Mesenchymal stem cell (in vitro differentiated cells and primary cell): Measurements from ENCODE around the gene COQ7.
A peak's percentile ranks its signal among the peaks of the same experiment; 100 is the strongest.

Experiments used
- DNase-seq: peaks from one replicate; pipeline ENCODE4 v3.0.0-alpha.2; 2013
- H2AFZ ChIP-seq: one replicate; pipeline ENCODE4 v1.6.1; 2013; ENCODE audit warnings: low read depth, mild to moderate bottlenecking, control low read depth, inconsistent platforms, low read length, moderate library complexity
- H2AK5ac ChIP-seq: 2 replicates; pipeline ENCODE4 v1.6.1; 2013; ENCODE audit warnings: low read length, moderate library complexity, mild to moderate bottlenecking, inconsistent platforms; ENCODE audit not compliant: severe bottlenecking
- H2BK120ac ChIP-seq: one replicate; pipeline ENCODE4 v1.6.1; 2013; ENCODE audit warnings: low read depth, mild to moderate bottlenecking, inconsistent platforms, low read length, moderate library complexity
- H2BK12ac ChIP-seq, 2 experiments: one replicate each; pipeline ENCODE4 v1.6.1; 2013; ENCODE audit warnings: inconsistent platforms in 2 of 2, low read length in 2 of 2, mild to moderate bottlenecking in 2 of 2, moderate library complexity in 2 of 2, control low read depth in 1 of 2
- H2BK15ac ChIP-seq: one replicate; pipeline ENCODE4 v1.6.1; 2013; ENCODE audit warnings: mild to moderate bottlenecking, low read depth, inconsistent platforms; ENCODE audit not compliant: poor library complexity, severe bottlenecking
- H2BK5ac ChIP-seq: 2 replicates; pipeline ENCODE4 v1.6.1; 2013; ENCODE audit warnings: low read depth, mild to moderate bottlenecking, low read length, control low read depth, inconsistent platforms; ENCODE audit not compliant: poor library complexity, severe bottlenecking
- H3K14ac ChIP-seq, 2 experiments: one replicate each; pipeline ENCODE4 v1.6.1; 2013; ENCODE audit warnings: inconsistent platforms in 2 of 2, low read length in 2 of 2, control low read depth in 1 of 2, mild to moderate bottlenecking in 1 of 2, moderate library complexity in 1 of 2
- H3K18ac ChIP-seq, 2 experiments: one replicate each; pipeline ENCODE4 v1.6.1; 2013; ENCODE audit warnings: inconsistent platforms in 2 of 2, low read length in 2 of 2, control low read depth in 1 of 2, low read depth in 1 of 2, mild to moderate bottlenecking in 1 of 2
- H3K23ac ChIP-seq, 2 experiments: one replicate each; pipeline ENCODE4 v1.6.1; 2013; ENCODE audit warnings: inconsistent platforms in 2 of 2, low read length in 2 of 2, mild to moderate bottlenecking in 2 of 2, moderate library complexity in 2 of 2, control low read depth in 1 of 2
- H3K27ac ChIP-seq: 2 replicates; pipeline ENCODE4 v1.5.1; 2013; ENCODE audit warnings: mild to moderate bottlenecking, moderate library complexity, low read length, control low read depth, inconsistent platforms; ENCODE audit not compliant: poor library complexity, severe bottlenecking
- H3K27me3 ChIP-seq, 2 experiments: 2 replicates each; pipeline versions ENCODE4 v1.6.1 to v1.7.0; 2013; ENCODE audit warnings: low read length in 2 of 2, mild to moderate bottlenecking in 2 of 2, moderate library complexity in 2 of 2, control low read depth in 1 of 2, inconsistent platforms in 1 of 2; ENCODE audit not compliant: control insufficient read depth in 1 of 2, insufficient read depth in 1 of 2
- H3K36me3 ChIP-seq, 2 experiments: 2 replicates each; pipeline versions ENCODE4 v1.6.1 to v1.7.0; 2013; ENCODE audit warnings: low read length in 2 of 2, control low read depth in 1 of 2, inconsistent platforms in 1 of 2, low read depth in 1 of 2, mild to moderate bottlenecking in 1 of 2; ENCODE audit not compliant: insufficient read depth in 2 of 2, control insufficient read depth in 1 of 2
- H3K4ac ChIP-seq, 2 experiments: one replicate each; pipeline ENCODE4 v1.6.1; 2013; ENCODE audit warnings: inconsistent platforms in 2 of 2, low read length in 2 of 2, mild to moderate bottlenecking in 2 of 2, moderate library complexity in 2 of 2, control low read depth in 1 of 2, low read depth in 1 of 2
- H3K4me1 ChIP-seq: 2 replicates; pipeline ENCODE4 v1.6.1; 2013; ENCODE audit warnings: low read depth, low read length, control low read depth; ENCODE audit not compliant: control insufficient read depth, insufficient read depth
- H3K4me2 ChIP-seq: 2 replicates; pipeline ENCODE4 v1.6.1; 2013; ENCODE audit warnings: low read length, mild to moderate bottlenecking, inconsistent platforms; ENCODE audit not compliant: poor library complexity, severe bottlenecking
- H3K4me3 ChIP-seq, 2 experiments: 2 replicates each; pipeline versions ENCODE4 v1.5.1 to v1.7.0; 2013; ENCODE audit warnings: low read length in 2 of 2, mild to moderate bottlenecking in 2 of 2, control low read depth in 1 of 2, low read depth in 1 of 2; ENCODE audit not compliant: insufficient read depth in 1 of 2
- H3K79me1 ChIP-seq: replicated peaks from 2 replicates; pipeline ENCODE4 v1.6.1; 2013; ENCODE audit warnings: mild to moderate bottlenecking, control low read depth, low read length, inconsistent platforms; ENCODE audit not compliant: poor library complexity, severe bottlenecking
- H3K9ac ChIP-seq: 2 replicates; pipeline ENCODE4 v1.7.0; 2013; ENCODE audit warnings: mild to moderate bottlenecking, low read length, moderate library complexity
- H3K9me3 ChIP-seq: 2 replicates; pipeline ENCODE4 v1.7.0; 2013; ENCODE audit warnings: mild to moderate bottlenecking, low read length; ENCODE audit not compliant: control insufficient read depth
- H4K8ac ChIP-seq: one replicate; pipeline ENCODE4 v1.6.1; 2013; ENCODE audit warnings: inconsistent platforms, mild to moderate bottlenecking, low read length, moderate library complexity
- H4K91ac ChIP-seq: one replicate; pipeline ENCODE4 v1.6.1; 2013; ENCODE audit warnings: mild to moderate bottlenecking, low read length, inconsistent platforms
- WGBS: methylation state at CpG from one replicate; pipeline ENCODE4 v1.1.7; 2013; ENCODE audit warnings: mixed read lengths; 5-methylcytosine and 5-hydroxymethylcytosine counted together

Gene COQ7

DNA sequence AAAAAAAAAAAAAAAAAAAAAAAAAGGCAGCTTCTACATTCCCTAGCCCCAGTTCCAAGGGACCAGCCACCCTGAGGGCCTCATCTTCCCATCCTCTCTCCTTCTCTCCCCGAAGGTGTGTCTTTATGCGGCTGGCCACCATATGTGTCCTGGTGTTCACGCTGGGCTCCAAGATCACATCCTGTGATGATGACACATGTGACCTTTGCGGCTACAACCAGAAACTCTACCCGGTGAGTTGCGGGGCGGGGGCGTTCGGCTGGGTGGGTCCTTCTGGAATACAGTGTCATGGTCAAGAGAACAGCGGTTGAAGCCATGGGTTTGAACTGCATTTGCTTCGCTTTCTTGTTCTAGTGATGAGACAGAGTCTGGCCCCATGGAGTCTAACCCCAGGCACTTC lies 22.6 kb upstream of the COQ7 start:
- Histone ChIP-seq H3K14ac (no peak overlapping the region), H2AFZ (no peak overlapping the region), H2BK12ac (no peak overlapping the region), H3K27ac (no peak overlapping the region), H3K4ac (no peak overlapping the region), H4K8ac (no peak overlapping the region), H3K4me2 (no peak overlapping the region), H3K4me3 (no peak overlapping the region), H2BK5ac (no peak overlapping the region), H3K9ac (no peak overlapping the region), H2AK5ac (no peak overlapping the region), H4K91ac (no peak overlapping the region), H3K27me3 (no peaks in the 10 kb centered on the region), H3K4me1 (no peaks in the 10 kb centered on the region), H3K36me3 (peaks cover 0 to 6% of the 10 kb centered on the region in 2 experiments), H3K23ac (no peak overlapping the region), H2BK120ac (no peak overlapping the region), H2BK15ac (no peak overlapping the region), H3K18ac (no peak overlapping the region), H3K9me3 (peaks cover 4% of the 10 kb centered on the region), H3K79me1 (no peaks in the 10 kb centered on the region)
- WGBS: 90% methylated on average over 11 of the region's 11 CpGs
- DNase-seq: no peak

DNA sequence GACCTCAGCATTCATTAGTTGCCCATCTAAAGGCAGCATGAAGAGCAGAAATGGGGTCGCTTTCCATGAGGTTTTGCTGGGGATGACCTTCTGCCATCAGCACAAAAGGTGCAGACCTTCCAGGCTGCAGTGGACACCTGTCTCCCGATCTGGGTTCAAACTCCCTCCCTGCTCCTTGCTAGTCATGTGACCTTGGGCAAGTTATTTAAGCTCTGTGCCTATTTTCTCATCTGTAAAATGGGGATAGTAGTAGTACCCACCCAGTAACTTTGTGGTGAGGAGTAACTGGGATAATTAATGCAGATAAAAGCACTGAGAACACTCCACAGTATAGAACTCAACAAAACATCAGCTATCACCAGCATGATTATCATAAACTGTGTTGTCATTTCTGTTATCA lies 21.4 kb upstream of the COQ7 start:
- no peaks in the 10 kb centered on the region for H3K36me3 ChIP-seq
- H3K79me1 ChIP-seq: no peaks in the 10 kb centered on the region
- H3K18ac ChIP-seq: no peak overlapping the region
- DNase-seq: no peak
- no peak overlapping the region for H3K4me3 ChIP-seq
- no peak overlapping the region for H4K91ac ChIP-seq
- no peak overlapping the region for H3K4ac ChIP-seq
- H3K14ac ChIP-seq: no peak overlapping the region
- H2BK12ac ChIP-seq: no peak overlapping the region
- no peaks in the 10 kb centered on the region for H3K4me1 ChIP-seq
- 95% methylated on average over 1 of the region's 2 CpGs for WGBS
- H3K4me2 ChIP-seq: no peak overlapping the region
- no peak overlapping the region for H2BK5ac ChIP-seq
- no peak overlapping the region for H2AK5ac ChIP-seq
- no peak overlapping the region for H2AFZ ChIP-seq
- no peak overlapping the region for H3K23ac ChIP-seq
- no peak overlapping the region for H4K8ac ChIP-seq
- no peaks in the 10 kb centered on the region for H3K27me3 ChIP-seq
- no peak overlapping the region for H2BK120ac ChIP-seq
- H3K9me3 ChIP-seq: no peaks in the 10 kb centered on the region
- H2BK15ac ChIP-seq: no peak overlapping the region
- H3K27ac ChIP-seq: no peak overlapping the region
- no peak overlapping the region for H3K9ac ChIP-seq

- Histone ChIP-seq H2AK5ac (no peak overlapping the region), H3K9me3 (no peaks in the 10 kb centered on the region), H3K4ac (no peak overlapping the region), H2AFZ (no peak overlapping the region), H2BK120ac (no peak overlapping the region), H3K4me2 (no peak overlapping the region), H3K14ac (no peak overlapping the region), H3K36me3 (no peaks in the 10 kb centered on the region), H2BK15ac (no peak overlapping the region), H3K79me1 (no peaks in the 10 kb centered on the region), H2BK12ac (no peak overlapping the region), H3K4me3 (no peak overlapping the region), H4K91ac (no peak overlapping the region), H3K18ac (no peak overlapping the region), H3K27me3 (no peaks in the 10 kb centered on the region), H3K27ac (no peak overlapping the region), H4K8ac (no peak overlapping the region), H2BK5ac (no peak overlapping the region), H3K23ac (no peak overlapping the region), H3K9ac (no peak overlapping the region), H3K4me1 (no peaks in the 10 kb centered on the region)
- 100% methylated on average over 2 of the region's 4 CpGs for WGBS
- no peak for DNase-seq
These were observed 4.7 kb upstream of the COQ7 start for GRCh38 chr16:19062706-19063105.

GRCh38 chr16:19066988-19067348 lies 446 bp upstream of the COQ7 start:
- H3K9me3 ChIP-seq: no peaks in the 10 kb centered on the region
- no peak overlapping the region for H2BK120ac ChIP-seq
- no peak overlapping the region for H2BK15ac ChIP-seq
- no peak overlapping the region for H3K4me2 ChIP-seq
- peaks cover 6% of the 10 kb centered on the region for H3K79me1 ChIP-seq
- H3K27ac ChIP-seq: no peak overlapping the region
- no peak overlapping the region for H2BK5ac ChIP-seq
- H3K18ac ChIP-seq: no peak overlapping the region
- peaks cover 3 to 5% of the 10 kb centered on the region in 2 experiments for H3K36me3 ChIP-seq
- no peak overlapping the region for H4K91ac ChIP-seq
- no peak overlapping the region for H3K23ac ChIP-seq
- H3K9ac ChIP-seq: peak overlapping the region; percentile 99
- DNase-seq: no peak
- peaks cover 4% of the 10 kb centered on the region for H3K4me1 ChIP-seq
- H3K4me3 ChIP-seq: peak overlapping the region in 1 of 2 experiments; percentile 13
- H2AK5ac ChIP-seq: no peak overlapping the region
- peak overlapping the region; percentile 81 for H4K8ac ChIP-seq
- 74% methylated on average over 6 of the region's 9 CpGs for WGBS
- no peak overlapping the region for H3K4ac ChIP-seq
- H3K14ac ChIP-seq: no peak overlapping the region
- no peak overlapping the region for H2BK12ac ChIP-seq
- no peak overlapping the region for H2AFZ ChIP-seq
- no peaks in the 10 kb centered on the region for H3K27me3 ChIP-seq
